CD4-positive, alpha-beta T cell treated with Interleukin-15 for 1 hour (primary cell): Measurements from ENCODE around the gene HS2ST1.
"Not testable (repeated sequence)": the region's sequence is repeated elsewhere in the genome, so short reads cannot be mapped to it uniquely, and the experiment has no call there.

Experiments used
- DNase-seq: peaks from one replicate; pipeline ENCODE4 v3.0.0-alpha.2; 2020

The HS2ST1 gene

GRCh38 chr1:86914601-86914997 lies at the start of gene HS2ST1:
Gene HS2ST1, plus strand, starts transcription at chr1:86914635.
- DNase-seq: no peak

- DNase-seq: peak; percentile 20
Measured at GRCh38 chr1:86865973-86866637, 48.3 kb upstream of the HS2ST1 start.

GRCh38 chr1:86866665-86867064 lies 47.8 kb upstream of the HS2ST1 start:
- DNase-seq: no peak

DNA sequence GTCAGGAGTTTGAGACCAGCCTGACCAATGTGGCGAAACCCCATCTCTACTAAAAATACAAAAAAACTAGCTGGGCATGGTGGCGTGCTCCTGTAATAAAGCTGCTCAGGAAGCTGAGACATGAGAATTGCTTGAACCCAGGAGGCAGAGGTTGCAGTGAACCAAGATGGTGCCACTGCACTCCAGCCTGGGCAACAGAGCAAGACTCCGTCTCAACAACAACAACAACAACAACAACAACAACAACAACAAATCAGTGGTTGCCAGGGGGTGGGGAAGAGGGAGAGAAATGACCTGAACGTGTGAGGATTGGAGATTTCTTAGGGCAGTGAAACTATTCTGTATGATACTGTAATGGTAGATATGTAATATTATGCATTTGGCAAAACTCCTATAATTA lies 47.2 kb upstream of the HS2ST1 start:
- DNase-seq: not testable (repeated sequence)

DNA sequence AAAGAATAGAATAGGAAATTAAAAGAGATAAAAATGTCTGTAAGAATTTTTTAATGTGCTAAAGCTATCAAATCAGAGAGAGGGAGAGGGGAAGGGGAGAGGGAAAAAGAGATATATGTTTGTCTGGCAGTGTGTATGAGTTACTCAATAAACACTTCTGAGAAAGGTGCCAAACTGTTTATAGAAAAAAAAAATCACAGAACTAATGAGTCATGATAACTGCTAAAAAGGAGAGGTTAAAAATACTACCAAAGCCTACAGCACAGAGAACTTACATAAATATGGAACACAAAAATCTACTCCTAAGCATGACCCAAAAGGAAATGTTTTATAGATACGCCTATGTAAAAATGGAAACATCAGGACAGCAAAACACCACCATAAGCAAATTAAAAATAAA lies 46.0 kb upstream of the HS2ST1 start:
- no peak for DNase-seq

DNA sequence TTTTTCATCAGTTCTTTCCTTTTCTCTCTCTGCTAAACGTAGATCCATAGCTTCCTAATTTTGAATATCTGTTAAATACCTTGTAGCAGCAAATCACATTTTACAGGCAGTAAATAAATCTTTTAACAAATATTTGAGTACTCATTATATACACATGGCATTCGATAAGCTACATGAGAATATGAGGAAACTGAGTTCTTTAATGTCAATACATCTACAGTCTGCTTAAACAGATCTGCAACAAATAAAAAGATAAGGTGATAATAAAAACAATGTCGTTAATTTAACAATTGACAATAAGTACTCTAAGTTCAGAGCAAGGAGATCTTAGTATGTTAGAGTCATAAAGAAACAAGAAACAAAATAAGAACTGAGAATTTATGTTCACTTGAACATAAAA lies 43.4 kb upstream of the HS2ST1 start:
- DNase-seq: no peak

GRCh38 chr1:86872086-86872485 lies 42.3 kb upstream of the HS2ST1 start:
- DNase-seq: no peak

DNA sequence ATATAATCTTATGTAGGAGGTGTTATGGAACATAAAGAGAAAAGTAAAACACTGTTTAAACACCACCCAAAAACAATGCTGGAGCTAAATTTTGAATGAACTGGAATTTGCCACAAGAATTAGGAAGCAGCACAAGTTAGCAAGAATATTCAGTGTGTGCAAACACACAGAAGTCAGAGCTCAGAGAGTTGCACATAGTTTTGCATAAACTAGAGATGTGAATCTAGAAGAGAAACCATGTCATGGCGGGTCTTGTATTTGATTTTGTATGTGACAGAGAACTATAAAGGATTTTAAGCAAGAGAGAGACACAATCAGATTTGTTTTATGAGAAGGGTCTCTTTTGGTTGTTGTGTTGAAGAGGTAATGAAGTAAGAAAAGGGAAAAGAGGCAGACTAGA lies 38.7 kb upstream of the HS2ST1 start:
- DNase-seq: no peak

- no peak for DNase-seq
Measured at GRCh38 chr1:86887479-86888162, 26.8 kb upstream of the HS2ST1 start.

- no peak for DNase-seq
Measured at GRCh38 chr1:86888327-86888726, 26.1 kb upstream of the HS2ST1 start.

GRCh38 chr1:86899401-86899800 lies 15.0 kb upstream of the HS2ST1 start:
- not testable (repeated sequence) for DNase-seq

- DNase-seq: no peak
Measured at GRCh38 chr1:86905875-86906274, 8.6 kb upstream of the HS2ST1 start.

DNA sequence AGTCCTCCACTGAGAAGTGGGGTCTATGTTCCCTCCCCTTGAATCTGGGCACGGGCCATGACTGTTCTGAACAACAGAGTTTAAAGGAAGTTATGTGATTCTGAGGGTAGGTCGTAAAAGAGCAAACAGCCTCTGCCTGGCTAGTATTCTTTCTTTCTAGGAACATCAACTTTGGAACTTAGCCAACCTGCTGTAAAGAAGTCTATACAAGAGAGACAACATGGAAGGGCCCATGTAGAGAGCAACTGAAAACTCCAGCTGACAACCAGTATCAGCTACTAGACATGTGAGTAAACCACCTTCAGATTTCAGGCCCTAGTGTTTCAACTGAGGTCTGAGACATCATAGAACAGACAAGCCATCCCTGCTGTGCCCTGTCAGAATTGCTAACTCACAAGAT lies 8.0 kb upstream of the HS2ST1 start:
- no peak for DNase-seq

DNA sequence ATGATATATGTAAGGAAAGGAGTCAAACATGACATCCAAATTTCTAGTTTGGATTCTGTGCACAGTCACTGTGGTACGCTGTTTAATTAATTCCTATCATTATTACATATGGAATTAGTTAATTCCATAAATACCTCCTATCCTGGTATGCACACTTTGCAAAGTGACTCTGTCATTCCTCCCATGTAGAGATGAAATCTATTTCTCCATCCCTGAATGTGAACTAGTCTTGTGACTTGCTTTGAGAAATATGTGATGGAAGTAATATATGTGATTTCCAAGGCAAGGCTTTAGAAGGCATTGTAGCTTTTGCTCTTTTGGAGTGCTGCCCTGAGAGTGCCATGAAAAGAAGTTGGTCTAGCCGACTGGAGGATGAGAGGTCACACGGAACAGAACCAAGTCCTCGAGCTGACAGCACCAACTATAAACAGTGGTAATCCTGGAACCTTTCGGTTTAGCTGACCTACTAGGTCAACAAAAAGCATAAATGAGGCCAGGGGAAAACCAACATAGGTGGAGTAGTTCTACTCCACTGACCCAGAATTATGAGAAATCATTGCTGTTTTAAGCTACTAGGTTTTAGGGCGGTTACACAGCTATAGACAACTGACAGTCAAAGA lies 2.0 kb upstream of the HS2ST1 start:
- no peak for DNase-seq

DNA sequence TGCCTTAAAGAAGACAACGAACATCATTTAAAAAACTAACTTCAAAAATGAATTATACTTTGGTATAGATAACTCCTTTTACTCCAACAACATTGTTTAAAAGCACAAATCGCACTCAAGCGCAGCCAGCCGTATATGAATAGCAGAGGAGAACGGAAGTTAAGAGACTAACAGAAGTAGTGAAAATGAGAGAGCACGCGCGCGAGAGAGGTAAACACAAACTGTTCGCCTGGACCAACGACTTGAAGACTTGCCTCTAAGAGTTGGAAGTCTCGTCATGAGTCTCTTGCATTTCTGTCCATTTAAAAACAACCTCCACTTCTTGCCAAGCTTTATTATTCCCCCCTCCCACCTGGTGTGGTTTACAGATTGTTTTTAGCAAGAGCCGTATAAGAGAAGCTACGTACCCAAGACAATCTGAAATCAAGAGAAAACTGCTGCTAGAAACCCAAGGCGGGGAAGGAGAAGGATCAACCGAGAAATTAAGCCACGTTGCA lies 988 bp upstream of the HS2ST1 start:
- DNase-seq: peak; percentile 31

- peak; percentile 100 for DNase-seq
Measured at GRCh38 chr1:86913896-86914600, 387 bp upstream of the HS2ST1 start, which contains the start of gene SELENOF. Gene SELENOF, minus strand, starts transcription at chr1:86914126. Its CDS starts 15 bp downstream, at chr1:86914111.

DNA sequence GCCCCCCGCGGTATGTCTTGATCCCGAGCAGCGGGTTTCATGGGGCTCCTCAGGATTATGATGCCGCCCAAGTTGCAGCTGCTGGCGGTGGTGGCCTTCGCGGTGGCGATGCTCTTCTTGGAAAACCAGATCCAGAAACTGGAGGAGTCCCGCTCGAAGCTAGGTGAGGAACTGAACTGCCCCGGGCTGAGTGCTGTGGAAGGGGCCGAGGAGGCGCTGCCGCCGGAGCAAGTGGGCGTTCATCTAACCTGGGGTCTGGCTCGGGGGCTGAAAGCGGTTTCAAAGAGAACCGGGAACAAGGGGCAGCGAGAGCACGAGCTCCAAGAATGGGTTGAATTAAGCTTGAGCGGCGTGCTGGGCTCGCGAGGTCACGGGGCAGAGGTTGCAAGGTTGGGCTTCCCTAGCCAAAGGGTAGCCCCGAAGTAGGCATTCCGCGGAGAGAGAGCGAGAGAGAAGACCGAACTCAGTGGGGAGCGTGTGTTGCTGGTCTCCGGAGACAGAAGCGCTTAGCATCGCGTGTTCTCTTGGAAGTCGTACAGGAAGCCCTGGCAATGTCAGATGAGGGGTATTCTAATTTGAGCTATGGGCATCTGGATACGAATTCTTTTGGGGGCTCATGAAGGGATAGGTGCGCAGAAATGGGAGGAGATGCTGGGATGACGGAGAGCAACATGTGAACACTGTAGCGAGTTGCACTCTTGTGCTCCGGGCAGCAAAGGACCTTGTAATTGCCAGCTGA lies 732 bp downstream of the HS2ST1 start:
- peak; percentile 30 for DNase-seq

- DNase-seq: no peak
Measured at GRCh38 chr1:86915737-86916235, 1.4 kb downstream of the HS2ST1 start.

DNA sequence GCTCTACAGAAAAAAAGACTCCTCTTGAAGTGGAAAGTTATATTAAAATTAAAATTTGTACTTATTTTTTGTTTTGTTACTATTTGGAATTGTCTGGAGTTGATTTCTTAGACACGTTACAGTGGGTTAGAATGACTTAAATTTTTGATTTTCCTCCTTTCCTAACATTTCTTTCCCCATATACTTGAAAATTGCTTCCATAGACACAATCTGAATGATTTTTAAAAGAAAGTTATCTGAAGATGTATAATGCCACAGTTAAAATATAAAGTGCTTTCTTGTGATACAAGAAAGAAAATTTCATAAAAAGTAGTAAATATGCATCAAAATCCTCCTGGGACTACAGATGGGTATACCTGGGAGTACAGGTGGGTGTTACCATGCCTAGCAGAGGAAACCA lies 2.3 kb downstream of the HS2ST1 start:
- no peak for DNase-seq

DNA sequence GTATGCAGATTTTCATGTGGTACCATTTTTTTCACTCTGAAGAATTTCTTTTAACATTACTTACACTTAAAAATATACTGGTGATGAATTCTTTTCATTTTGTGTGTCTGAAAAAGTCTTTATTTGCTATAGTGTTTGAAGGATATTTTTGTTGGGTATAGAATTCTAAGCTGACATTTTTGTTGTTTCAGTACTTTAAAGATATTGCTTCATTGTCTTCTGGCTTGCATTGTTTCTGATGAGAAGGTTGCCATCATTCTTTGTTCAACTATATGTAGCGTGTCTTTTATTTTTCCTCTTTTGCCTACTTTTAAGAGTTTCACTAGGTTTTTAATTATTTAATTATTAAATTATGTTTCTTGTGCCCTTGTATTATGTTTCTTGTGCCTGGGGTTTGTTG lies 8.0 kb downstream of the HS2ST1 start:
- DNase-seq: no peak

DNA sequence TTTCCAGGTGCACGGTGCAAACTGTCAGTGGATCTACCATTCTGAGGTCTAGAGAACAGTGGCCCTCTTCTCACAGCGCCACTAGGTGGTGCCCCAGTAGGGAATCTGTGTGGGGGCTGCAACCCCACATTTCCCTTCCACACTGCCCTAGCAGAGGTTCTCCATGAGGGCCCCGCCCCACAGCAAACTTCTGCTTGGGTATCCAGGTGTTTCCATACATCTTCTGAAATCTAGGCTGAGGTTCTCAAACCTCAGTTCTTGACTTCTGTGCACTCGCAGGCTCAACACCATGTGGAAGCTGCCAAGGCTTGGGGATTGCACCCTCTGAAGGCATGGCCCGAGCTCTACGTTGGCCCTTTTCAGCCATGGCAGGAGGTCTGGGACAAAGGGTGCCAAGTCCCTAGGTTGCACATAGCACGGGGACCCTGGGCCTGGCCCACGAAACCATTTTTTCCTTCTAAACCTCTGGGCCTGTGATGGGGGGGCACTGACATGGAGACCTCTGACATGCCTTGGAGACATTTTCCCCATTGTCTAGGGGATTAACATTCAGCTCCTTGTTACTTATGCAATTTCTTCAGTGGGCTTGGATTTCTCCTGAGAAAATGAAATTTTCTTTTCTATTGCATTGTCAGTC lies 10.0 kb downstream of the HS2ST1 start:
- no peak for DNase-seq

DNA sequence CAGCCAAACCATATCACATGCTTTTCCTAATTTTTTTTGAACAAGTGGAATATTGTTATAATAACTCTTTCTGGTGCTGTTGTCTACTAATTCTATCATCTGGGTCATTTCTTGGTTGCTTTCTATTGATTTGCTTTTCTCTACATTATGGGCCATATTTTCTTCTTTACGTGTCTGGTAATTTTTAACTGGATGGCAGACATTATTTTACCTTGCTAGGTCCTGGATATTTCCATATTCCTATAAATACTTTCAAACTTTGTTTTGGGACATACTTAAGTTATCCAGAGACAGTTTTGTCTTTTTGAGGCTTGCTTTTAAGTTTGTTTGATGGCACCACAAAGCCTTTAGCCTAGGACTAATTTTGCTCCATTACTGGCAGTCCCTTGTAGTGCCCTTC lies 11.3 kb downstream of the HS2ST1 start:
- no peak for DNase-seq
